ENCODE results near the gene DBF4B. TPM values are rescaled to one million over a fixed set of nuclear protein-coding genes. Genes with fewer than 3 reads are reported as not detected.
"Not testable (repeated sequence)": the region's sequence is repeated elsewhere in the genome, so short reads cannot be mapped to it uniquely, and the experiment has no call there.

DBF4B gene
- total RNA-seq, 2 experiments from 2014 or later = 1.5 TPM

- no peak overlapping the region for H3K4me3 ChIP-seq (ENCODE audit: low read length)
- Mint-ChIP-seq H3K27me3 (peaks cover 5% of the 10 kb centered on the region), H3K4me1 (ENCODE audit: low read depth) (no peaks in the 10 kb centered on the region), H3K9me3 (no peaks in the 10 kb centered on the region), H3K4me3 (no peak overlapping the region), H3K36me3 (ENCODE audit: low read depth) (peaks cover 14% of the 10 kb centered on the region), H3K27ac (no peak overlapping the region)
- ChIA-PET POLR2A (interaction anchor here (0.6 kb wide), 1 partner anchor 401 kb away, joined by 4 read pairs; no protein-coding TSS in a partner anchor), CTCF (no interaction called here)
- intact Hi-C loops (cut with DNase I, micrococcal nuclease) = no loop called here
- no peaks in the 10 kb centered on the region for H3K36me3 ChIP-seq (ENCODE audit: insufficient read depth, low read length)
- H3K9me3 ChIP-seq (ENCODE audit: control insufficient read depth in 1 of 2, insufficient read depth in 1 of 2, low read length in 2 of 2) = no peaks in the 10 kb centered on the region
- no peak overlapping the region for H3K27ac ChIP-seq (ENCODE audit: low read depth in 1 of 2, low read length in 2 of 2)
- DNase-seq (no peak), ATAC-seq (ENCODE audit: poor library complexity) (no peak)
- H3K4me1 ChIP-seq (ENCODE audit: insufficient read depth, low read length) = no peaks in the 10 kb centered on the region
- TF ChIP-seq CTCF (IDR thresholded peaks at IDR 0.05) = no peak
- H3K27me3 ChIP-seq (ENCODE audit: control insufficient read depth in 1 of 2, insufficient read depth in 2 of 2, low read length in 2 of 2) = peaks cover 0 to under 1% of the 10 kb centered on the region in 2 experiments
Observed at GRCh38 chr17:44751806-44752205, 43.3 kb downstream of the DBF4B start.

- no peak for ATAC-seq (ENCODE audit: poor library complexity)
- Histone ChIP-seq H3K9me3 (ENCODE audit: control insufficient read depth in 1 of 2, insufficient read depth in 1 of 2, low read length in 2 of 2) (peaks cover 0 to 2% of the 10 kb centered on the region in 2 experiments), H3K27ac (ENCODE audit: low read depth in 1 of 2, low read length in 2 of 2) (no peak overlapping the region), H3K27me3 (ENCODE audit: control insufficient read depth in 1 of 2, insufficient read depth in 2 of 2, low read length in 2 of 2) (peaks cover 11 to 13% of the 10 kb centered on the region in 2 experiments), H3K36me3 (ENCODE audit: insufficient read depth, low read length) (no peaks in the 10 kb centered on the region), H3K4me1 (ENCODE audit: insufficient read depth, low read length) (peaks cover 1% of the 10 kb centered on the region), H3K4me3 (ENCODE audit: low read length) (no peak overlapping the region)
- CTCF ChIA-PET = no interaction called here
- intact Hi-C loops (cut with DNase I, micrococcal nuclease) = no loop called here
- TF ChIP-seq CTCF (IDR thresholded peaks at IDR 0.05) = no peak
- H3K36me3 Mint-ChIP-seq (ENCODE audit: low read depth) = peaks cover 5% of the 10 kb centered on the region
- POLR2A ChIA-PET = no interaction called here
- peaks cover 19% of the 10 kb centered on the region for H3K27me3 Mint-ChIP-seq
- H3K27ac Mint-ChIP-seq = no peak overlapping the region
- H3K9me3 Mint-ChIP-seq = no peaks in the 10 kb centered on the region
- H3K4me1 Mint-ChIP-seq (ENCODE audit: low read depth) = no peaks in the 10 kb centered on the region
- H3K4me3 Mint-ChIP-seq = no peak overlapping the region
- DNase-seq = no peak
Observed at GRCh38 chr17:44752953-44753861, 44.7 kb downstream of the DBF4B start.

GRCh38 chr17:44754276-44754675, 45.8 kb downstream of the DBF4B start:
- intact Hi-C loops (cut with DNase I, micrococcal nuclease) = no loop called here
- no peaks in the 10 kb centered on the region for H3K4me1 Mint-ChIP-seq (ENCODE audit: low read depth)
- no peaks in the 10 kb centered on the region for H3K9me3 Mint-ChIP-seq
- H3K27ac ChIP-seq (ENCODE audit: low read depth in 1 of 2, low read length in 2 of 2) = no peak overlapping the region
- peaks cover 5% of the 10 kb centered on the region for H3K36me3 Mint-ChIP-seq (ENCODE audit: low read depth)
- peaks cover 0 to 7% of the 10 kb centered on the region in 2 experiments for H3K9me3 ChIP-seq (ENCODE audit: control insufficient read depth in 1 of 2, insufficient read depth in 1 of 2, low read length in 2 of 2)
- DNase-seq = no peak
- H3K27me3 Mint-ChIP-seq = peaks cover 21% of the 10 kb centered on the region
- H3K4me3 Mint-ChIP-seq = no peak overlapping the region
- H3K36me3 ChIP-seq (ENCODE audit: insufficient read depth, low read length) = no peaks in the 10 kb centered on the region
- peaks cover 8% of the 10 kb centered on the region for H3K4me1 ChIP-seq (ENCODE audit: insufficient read depth, low read length)
- ChIA-PET POLR2A (no interaction called here), CTCF (no interaction called here)
- H3K27me3 ChIP-seq (ENCODE audit: control insufficient read depth in 1 of 2, insufficient read depth in 2 of 2, low read length in 2 of 2) = peaks cover 16 to 18% of the 10 kb centered on the region in 2 experiments
- no peak overlapping the region for H3K4me3 ChIP-seq (ENCODE audit: low read length)
- ATAC-seq (ENCODE audit: poor library complexity) = no peak
- no peak overlapping the region for H3K27ac Mint-ChIP-seq
- TF ChIP-seq CTCF (IDR thresholded peaks at IDR 0.05) = no peak

- H3K4me3 ChIP-seq (ENCODE audit: low read length); H3K9me3 Mint-ChIP-seq; intact Hi-C loops (cut with DNase I, micrococcal nuclease); POLR2A ChIA-PET; H3K27ac Mint-ChIP-seq; H3K4me3 Mint-ChIP-seq; DNase-seq; H3K36me3 Mint-ChIP-seq (ENCODE audit: low read depth); H3K27ac ChIP-seq (ENCODE audit: low read depth in 1 of 2, low read length in 2 of 2); ATAC-seq (ENCODE audit: poor library complexity); H3K36me3 ChIP-seq (ENCODE audit: insufficient read depth, low read length); H3K4me1 Mint-ChIP-seq (ENCODE audit: low read depth); CTCF ChIA-PET: not testable (repeated sequence)
- H3K27me3 Mint-ChIP-seq = peaks cover 24% of the 10 kb centered on the region
- H3K27me3 ChIP-seq (ENCODE audit: control insufficient read depth in 1 of 2, insufficient read depth in 2 of 2, low read length in 2 of 2) = peaks cover 26 to 27% of the 10 kb centered on the region in 2 experiments
- peaks cover 15% of the 10 kb centered on the region for H3K4me1 ChIP-seq (ENCODE audit: insufficient read depth, low read length)
- peaks cover 0 to 13% of the 10 kb centered on the region in 2 experiments for H3K9me3 ChIP-seq (ENCODE audit: control insufficient read depth in 1 of 2, insufficient read depth in 1 of 2, low read length in 2 of 2)
Observed at GRCh38 chr17:44755180-44755579, 46.7 kb downstream of the DBF4B start.
